GM12878 (cell line): ENCODE measurements around the gene AXL. TPM values are rescaled to one million over a fixed set of nuclear protein-coding genes. Genes with fewer than 3 reads are reported as not detected.

ENCODE experiments used
- ESRRA ChIP-seq: IDR thresholded peaks from 2 replicates; pipeline ENCODE4 v1.6.1; 2012; ENCODE audit warnings: mild to moderate bottlenecking, low read length, improper control_type of control experiment
- KDM1A ChIP-seq: fragments of 200-600 bp; sonication (generic); IDR thresholded peaks from 2 replicates; pipeline ENCODE4 v1.6.1; 2016; ENCODE audit warnings: borderline replicate concordance
- NFIC ChIP-seq: IDR thresholded peaks from 2 replicates; pipeline ENCODE4 v1.6.1; 2012; ENCODE audit warnings: low read depth, mild to moderate bottlenecking, inconsistent platforms, low read length, moderate library complexity
- RFX5 ChIP-seq: IDR thresholded peaks from 2 replicates; pipeline ENCODE4 v1.6.1; 2011; ENCODE audit warnings: low read depth, low read length, improper control_type of control experiment
- YBX1 ChIP-seq: fragments of 450-650 bp; IDR thresholded peaks from 2 replicates; pipeline ENCODE4 v1.6.1; 2016; ENCODE audit warnings: antibody characterized with exemption
- polyA plus RNA-seq, 11 experiments: library from polyadenylated mRNA; depleted of rRNA in 4 of 11; unstranded in 6 of 11; stranded (reverse) in 5 of 11; fragments of >200 nt; fragmentation: Nextera tagmentation in 4 of 11; fragmentation: Illumina TruSeq in 1 of 11; extraction: Ambion mirVana in 4 of 11; extraction: Trizol in 1 of 11; gene quantifications; 1 replicate in 1 of 11; 2 replicates in 10 of 11; pipeline versions ENCODE4 v1.2.1 to v1.2.3, GENCODE V29; 2011 to 2016; ENCODE audit warnings: inconsistent platforms in 2 of 11, missing spikeins in 2 of 11, low read depth in 1 of 11
- total RNA-seq, 4 experiments: library from RNA; depleted of rRNA in 3 of 4; stranded (reverse); fragments of >200 nt in 3 of 4; fragmentation: Illumina TruSeq in 1 of 4; extraction: Trizol in 1 of 4; gene quantifications; 2 replicates each; pipeline versions ENCODE4 v1.2.1 to v1.2.3, GENCODE V29; 2013 to 2021
- TF ChIP-seq, protein P1 (sequence below): fragments of 450-650 bp; formaldehyde crosslinking; IDR thresholded peaks from 2 replicates; pipeline ENCODE4 v1.4.0; 2022; ENCODE audit warnings: mild to moderate bottlenecking, moderate library complexity
- TF ChIP-seq, protein P2 (sequence below): fragments of 450-650 bp; IDR thresholded peaks from 2 replicates; pipeline ENCODE4 v1.6.1; 2017; ENCODE audit warnings: antibody characterized with exemption, mild to moderate bottlenecking, moderate library complexity

AXL gene
- total and polyA plus RNA-seq, 10 of the 15 experiments (the other 5 are each of a cell fraction or from before 2014, with no cell fraction given), result under 0.01 to 0.33 (median 0.07) TPM; not detected in 4

- TF ChIP-seq, protein P1, sequence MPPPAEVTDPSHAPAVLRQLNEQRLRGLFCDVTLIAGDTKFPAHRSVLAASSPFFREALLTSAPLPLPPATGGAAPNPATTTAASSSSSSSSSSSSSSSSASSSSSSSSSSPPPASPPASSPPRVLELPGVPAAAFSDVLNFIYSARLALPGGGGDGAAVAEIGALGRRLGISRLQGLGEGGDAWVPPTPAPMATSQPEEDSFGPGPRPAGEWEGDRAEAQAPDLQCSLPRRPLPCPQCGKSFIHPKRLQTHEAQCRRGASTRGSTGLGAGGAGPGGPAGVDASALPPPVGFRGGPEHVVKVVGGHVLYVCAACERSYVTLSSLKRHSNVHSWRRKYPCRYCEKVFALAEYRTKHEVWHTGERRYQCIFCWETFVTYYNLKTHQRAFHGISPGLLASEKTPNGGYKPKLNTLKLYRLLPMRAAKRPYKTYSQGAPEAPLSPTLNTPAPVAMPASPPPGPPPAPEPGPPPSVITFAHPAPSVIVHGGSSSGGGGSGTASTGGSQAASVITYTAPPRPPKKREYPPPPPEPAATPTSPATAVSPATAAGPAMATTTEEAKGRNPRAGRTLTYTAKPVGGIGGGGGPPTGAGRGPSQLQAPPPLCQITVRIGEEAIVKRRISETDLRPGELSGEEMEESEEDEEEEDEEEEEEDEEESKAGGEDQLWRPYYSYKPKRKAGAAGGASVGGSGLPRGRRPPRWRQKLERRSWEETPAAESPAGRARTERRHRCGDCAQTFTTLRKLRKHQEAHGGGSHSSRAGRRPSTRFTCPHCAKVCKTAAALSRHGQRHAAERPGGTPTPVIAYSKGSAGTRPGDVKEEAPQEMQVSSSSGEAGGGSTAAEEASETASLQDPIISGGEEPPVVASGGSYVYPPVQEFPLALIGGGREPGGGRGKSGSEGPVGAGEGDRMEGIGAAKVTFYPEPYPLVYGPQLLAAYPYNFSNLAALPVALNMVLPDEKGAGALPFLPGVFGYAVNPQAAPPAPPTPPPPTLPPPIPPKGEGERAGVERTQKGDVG, result no peak
- TF ChIP-seq NFIC, result no peak
- no peak for TF ChIP-seq ESRRA
- TF ChIP-seq, protein P2, sequence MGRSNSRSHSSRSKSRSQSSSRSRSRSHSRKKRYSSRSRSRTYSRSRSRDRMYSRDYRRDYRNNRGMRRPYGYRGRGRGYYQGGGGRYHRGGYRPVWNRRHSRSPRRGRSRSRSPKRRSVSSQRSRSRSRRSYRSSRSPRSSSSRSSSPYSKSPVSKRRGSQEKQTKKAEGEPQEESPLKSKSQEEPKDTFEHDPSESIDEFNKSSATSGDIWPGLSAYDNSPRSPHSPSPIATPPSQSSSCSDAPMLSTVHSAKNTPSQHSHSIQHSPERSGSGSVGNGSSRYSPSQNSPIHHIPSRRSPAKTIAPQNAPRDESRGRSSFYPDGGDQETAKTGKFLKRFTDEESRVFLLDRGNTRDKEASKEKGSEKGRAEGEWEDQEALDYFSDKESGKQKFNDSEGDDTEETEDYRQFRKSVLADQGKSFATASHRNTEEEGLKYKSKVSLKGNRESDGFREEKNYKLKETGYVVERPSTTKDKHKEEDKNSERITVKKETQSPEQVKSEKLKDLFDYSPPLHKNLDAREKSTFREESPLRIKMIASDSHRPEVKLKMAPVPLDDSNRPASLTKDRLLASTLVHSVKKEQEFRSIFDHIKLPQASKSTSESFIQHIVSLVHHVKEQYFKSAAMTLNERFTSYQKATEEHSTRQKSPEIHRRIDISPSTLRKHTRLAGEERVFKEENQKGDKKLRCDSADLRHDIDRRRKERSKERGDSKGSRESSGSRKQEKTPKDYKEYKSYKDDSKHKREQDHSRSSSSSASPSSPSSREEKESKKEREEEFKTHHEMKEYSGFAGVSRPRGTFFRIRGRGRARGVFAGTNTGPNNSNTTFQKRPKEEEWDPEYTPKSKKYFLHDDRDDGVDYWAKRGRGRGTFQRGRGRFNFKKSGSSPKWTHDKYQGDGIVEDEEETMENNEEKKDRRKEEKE, result no peak
- TF ChIP-seq YBX1, result no peak
- TF ChIP-seq KDM1A, result no peak
- TF ChIP-seq RFX5, result no peak
Observed at GRCh38 chr19:41304706-41305483, 85.9 kb downstream of the AXL start (continued).
